GM20000 (cell line): ENCODE data around the gene RAP1GDS1.
"Not testable (repeated sequence)": the region's sequence is repeated elsewhere in the genome, so short reads cannot be mapped to it uniquely, and the experiment has no call there.

Experiments used
- DNase-seq: peaks from one replicate; pipeline ENCODE4 v3.0.0; 2012; ENCODE audit warnings: low spot score
- TF ChIP-seq, protein P1 (sequence below): IDR thresholded peaks from 2 replicates; pipeline ENCODE4 v1.5.1; 2012; ENCODE audit warnings: mild to moderate bottlenecking, control low read depth; ENCODE audit errors: extremely low read depth, missing control alignments

Gene RAP1GDS1

DNA sequence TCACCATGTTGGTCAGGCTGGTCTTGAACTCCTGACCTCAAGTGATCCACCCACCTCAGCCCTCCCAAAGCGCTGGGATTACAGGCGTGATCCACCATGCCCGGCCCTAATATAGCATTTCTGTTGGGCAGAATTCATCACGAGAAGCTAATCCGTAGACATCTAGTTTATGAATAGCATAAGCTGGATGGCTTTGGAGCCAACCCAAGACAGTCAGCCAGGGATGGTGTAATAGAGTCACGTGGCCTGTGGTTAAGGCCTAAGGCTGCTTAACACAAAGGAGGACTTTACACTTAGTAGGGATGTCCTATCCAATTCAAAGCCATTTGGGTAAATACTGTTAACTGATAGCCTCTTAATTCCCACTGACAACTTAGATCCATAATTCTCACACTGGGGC lies 173.6 kb downstream of the RAP1GDS1 start:
- no peak for DNase-seq
- TF ChIP-seq, protein P1, sequence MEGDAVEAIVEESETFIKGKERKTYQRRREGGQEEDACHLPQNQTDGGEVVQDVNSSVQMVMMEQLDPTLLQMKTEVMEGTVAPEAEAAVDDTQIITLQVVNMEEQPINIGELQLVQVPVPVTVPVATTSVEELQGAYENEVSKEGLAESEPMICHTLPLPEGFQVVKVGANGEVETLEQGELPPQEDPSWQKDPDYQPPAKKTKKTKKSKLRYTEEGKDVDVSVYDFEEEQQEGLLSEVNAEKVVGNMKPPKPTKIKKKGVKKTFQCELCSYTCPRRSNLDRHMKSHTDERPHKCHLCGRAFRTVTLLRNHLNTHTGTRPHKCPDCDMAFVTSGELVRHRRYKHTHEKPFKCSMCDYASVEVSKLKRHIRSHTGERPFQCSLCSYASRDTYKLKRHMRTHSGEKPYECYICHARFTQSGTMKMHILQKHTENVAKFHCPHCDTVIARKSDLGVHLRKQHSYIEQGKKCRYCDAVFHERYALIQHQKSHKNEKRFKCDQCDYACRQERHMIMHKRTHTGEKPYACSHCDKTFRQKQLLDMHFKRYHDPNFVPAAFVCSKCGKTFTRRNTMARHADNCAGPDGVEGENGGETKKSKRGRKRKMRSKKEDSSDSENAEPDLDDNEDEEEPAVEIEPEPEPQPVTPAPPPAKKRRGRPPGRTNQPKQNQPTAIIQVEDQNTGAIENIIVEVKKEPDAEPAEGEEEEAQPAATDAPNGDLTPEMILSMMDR, result no peak

DNA sequence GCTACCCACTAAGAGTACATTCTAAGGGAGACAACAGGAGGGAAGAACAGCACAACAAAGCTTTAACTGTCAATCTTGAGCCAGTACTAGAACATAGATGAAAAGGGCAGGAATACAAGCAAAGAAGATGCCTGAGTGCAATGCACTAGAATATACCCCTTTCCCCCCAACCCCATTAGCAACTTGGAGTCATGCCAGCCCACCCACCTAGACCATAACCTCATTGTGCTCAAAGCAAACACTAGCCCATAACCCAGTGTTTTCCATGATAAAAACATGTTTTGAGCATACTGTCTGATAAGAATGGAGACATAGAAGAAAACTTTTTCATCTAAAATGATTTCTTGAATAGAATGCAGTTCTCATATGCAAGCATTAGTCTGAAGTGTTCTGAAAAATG lies 183.2 kb downstream of the RAP1GDS1 start:
- DNase-seq, result no peak
- TF ChIP-seq, protein P1, result no peak

DNA sequence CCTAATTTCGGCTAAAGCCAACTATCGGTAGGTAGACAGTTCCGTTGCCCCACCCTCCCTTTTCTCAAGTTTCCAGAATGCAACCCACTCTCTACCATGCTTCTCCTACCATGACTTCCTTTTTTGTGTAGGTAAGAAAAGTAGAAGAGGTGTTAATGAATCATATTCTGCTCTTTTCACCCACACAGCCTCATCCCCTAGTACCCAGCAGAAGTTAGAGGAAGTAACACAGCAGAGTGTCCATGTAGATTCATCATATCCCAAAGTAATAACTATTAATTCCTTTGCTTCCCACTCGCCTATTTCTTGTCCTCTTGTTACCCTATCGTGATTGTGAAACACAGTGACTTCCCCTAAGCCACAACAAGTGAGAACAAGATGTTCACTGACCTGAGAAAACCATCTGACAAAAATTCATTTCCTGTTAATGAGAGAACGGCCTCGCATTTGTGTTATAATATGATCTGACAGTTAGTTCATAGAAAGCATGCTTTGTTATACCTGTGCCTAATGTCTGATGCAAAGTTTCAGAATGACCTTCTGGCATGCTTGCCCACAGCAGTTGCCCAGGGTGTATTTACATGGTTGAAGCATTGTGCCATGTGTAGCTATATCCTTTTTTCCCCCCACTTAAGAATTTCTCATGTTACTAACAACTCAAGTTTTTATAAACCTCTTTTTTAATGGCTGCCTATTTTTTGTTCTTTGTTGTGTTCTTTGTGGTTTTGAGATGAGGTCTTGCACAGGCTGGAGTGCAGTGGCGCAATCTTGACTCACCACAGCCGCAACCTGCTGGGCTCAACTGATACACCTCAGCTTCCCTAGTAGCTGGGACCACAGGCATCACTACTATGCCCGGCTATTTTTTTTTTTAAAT lies 185.6 kb downstream of the RAP1GDS1 start:
- TF ChIP-seq, protein P1, result no peak
- peak; percentile 26 for DNase-seq

DNA sequence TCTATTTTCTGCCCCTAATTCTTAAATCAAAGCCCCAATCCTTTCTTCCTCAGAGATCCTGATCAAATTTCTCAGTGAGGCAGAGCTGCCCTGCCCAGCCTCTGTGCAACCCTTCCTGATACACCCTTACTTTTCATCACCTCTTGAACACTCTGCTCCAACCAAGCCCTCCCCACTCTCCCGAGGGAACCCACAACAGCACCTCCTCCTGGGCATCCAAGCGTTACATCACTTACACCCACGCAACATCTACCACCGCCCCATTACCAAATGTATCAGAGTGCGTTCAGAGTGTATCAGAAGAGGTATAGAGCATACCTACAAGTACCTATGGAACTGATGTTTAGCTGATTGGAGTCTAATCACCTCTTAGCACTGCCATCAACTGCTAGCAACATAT lies 186.5 kb downstream of the RAP1GDS1 start:
- DNase-seq, result no peak
- TF ChIP-seq, protein P1, result no peak

DNA sequence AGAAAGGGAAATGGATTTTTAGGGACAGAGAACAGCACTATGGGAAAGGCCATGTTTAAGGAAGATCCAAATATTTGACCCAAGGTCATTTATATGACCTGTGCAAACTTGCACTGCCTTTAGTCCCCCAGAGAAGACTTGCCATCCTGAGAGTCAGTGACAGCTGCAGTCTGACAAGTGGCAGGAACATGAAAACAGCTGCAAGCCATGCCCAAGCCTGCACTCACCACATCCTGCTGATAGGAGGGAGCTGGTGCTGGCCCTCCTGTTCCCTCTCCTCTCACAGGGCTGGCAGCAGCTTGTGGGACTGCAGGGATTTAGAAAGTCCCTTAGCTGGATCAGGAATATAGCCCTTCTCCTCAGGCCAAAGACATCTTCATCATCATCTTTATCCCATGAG lies 187.7 kb downstream of the RAP1GDS1 start:
- no peak for DNase-seq
- TF ChIP-seq, protein P1, result no peak

DNA sequence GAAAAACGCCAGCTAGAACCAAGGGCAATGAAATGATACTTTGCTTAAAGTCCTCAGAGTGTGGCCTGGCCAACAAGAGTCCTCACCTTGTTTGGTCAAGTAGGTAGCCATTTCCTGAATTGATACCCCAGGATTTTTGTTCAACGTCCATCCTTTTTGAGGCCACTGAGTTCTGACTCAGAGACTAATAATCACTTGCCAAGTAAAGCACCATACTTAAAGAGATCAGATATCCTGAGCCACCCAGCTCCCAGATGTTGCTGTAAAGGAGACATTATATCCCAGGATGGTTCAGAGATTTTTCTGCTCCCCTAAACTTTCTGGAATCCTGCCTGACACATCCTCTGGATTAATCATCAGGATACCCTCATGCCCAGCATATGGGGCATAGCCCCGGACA lies 190.9 kb downstream of the RAP1GDS1 start:
- DNase-seq, result no peak
- TF ChIP-seq, protein P1, result no peak

DNA sequence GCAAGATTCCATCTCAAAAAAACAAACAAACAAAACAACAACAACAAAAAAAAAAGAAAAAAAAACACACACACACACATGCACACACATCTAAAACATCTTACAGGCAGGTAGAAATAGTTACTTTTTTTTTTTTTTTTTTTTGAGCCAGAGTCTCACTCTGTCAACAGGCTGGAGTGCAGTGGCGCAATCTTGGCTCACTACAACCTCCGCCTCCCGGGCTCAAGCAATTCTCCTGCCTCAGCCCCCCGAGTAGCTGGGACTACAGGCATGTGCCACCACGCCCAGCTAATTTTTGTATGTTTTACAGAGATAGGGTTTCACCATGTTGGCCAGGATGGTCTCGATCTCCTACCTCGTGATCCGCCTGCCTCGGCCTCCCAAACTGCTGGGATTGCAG lies 196.2 kb downstream of the RAP1GDS1 start:
- DNase-seq, result not testable (repeated sequence)

DNA sequence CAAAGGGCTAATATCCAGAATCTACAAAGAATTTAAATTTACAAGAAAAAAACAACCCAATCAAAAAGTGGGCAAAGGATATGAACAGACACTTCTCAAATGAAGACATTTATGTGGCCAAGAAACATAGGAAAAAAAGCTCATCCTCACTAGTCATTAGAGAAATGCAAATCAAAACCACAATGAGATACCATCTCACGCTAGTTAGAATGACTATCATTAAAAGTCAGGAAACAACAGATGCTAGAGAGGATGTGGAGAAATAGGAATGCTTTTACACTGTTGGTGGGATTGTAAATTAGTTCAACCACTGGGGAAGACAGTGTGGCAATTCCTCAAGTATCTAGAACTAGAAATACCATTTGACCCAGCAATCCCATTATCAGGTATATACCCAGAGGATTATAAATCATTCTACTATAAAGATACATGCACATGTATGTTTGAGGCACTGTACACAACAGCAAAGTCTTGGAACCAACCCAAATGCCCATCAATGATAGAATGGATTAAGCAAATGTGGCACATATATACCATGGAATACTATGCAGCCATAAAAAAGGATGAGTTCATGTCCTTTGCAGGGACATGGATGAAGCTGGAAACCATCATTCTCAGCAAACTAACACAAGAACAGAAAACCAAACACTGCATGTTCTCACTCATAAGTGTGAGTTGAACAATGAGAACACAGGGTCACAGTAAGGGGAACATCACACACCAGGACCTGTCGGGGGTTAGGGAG lies 200.1 kb downstream of the RAP1GDS1 start:
- not testable (repeated sequence) for DNase-seq
